IMR-90 (cell line): ENCODE measurements around the gene POLR3GL. TPM values are rescaled to one million over a fixed set of nuclear protein-coding genes. Genes with fewer than 3 reads are reported as not detected.

Experiments used
- ATAC-seq: fragments of 200-7000 bp; cut with Tn5 transposase; 2 replicates; pipeline ENCODE4 v1.9.1; 2020; ENCODE audit warnings: low read depth, mild to moderate bottlenecking, moderate library complexity
- BruUV-seq: library from RNA; stranded (reverse); fragments of 400-500 nt; replicated peaks from 2 replicates; lab custom pipeline; 2021; lab: Mats Ljungman, UMichigan
- CTCF ChIA-PET: fragments of 300-600 bp; formaldehyde crosslinking; extraction: SDS; loops from one replicate; lab custom pipeline; 2021; ENCODE audit warnings: antibody characterized with exemption; lab: Yijun Ruan, JAX
- POLR2A ChIA-PET: fragments of 300-600 bp; sonication (Branson Sonifier 250); formaldehyde crosslinking; loops from one replicate; lab custom pipeline; 2022; ENCODE audit warnings: antibody characterized with exemption; ENCODE audit not compliant: unreplicated experiment; lab: Charles Lee
- DNase-seq: peaks from one replicate; pipeline ENCODE4 v3.0.0; 2013
- H2AFZ ChIP-seq: replicated peaks from 2 replicates; pipeline ENCODE3; 2013; ENCODE audit warnings: low read length, mild to moderate bottlenecking; ENCODE audit not compliant: poor library complexity
- H2AK5ac ChIP-seq: 2 replicates; pipeline ENCODE4 v1.6.1; 2013; ENCODE audit warnings: low read depth, low read length, inconsistent platforms
- H2AK9ac ChIP-seq: replicated peaks from 2 replicates; pipeline ENCODE3; 2013; ENCODE audit warnings: mild to moderate bottlenecking, low read depth, low read length, moderate library complexity; ENCODE audit not compliant: poor library complexity
- H2BK120ac ChIP-seq: 2 replicates; pipeline ENCODE4 v1.6.1; 2013; ENCODE audit warnings: low read depth, low read length, inconsistent platforms
- H2BK15ac ChIP-seq: 3 replicates; pipeline ENCODE4 v1.6.1; 2013; ENCODE audit warnings: low read depth, low read length, inconsistent platforms
- H2BK20ac ChIP-seq: 2 replicates; pipeline ENCODE4 v1.6.1; 2013; ENCODE audit warnings: low read depth, mild to moderate bottlenecking, inconsistent platforms, low read length, moderate library complexity
- H2BK5ac ChIP-seq: 2 replicates; pipeline ENCODE4 v1.6.1; 2013; ENCODE audit warnings: mild to moderate bottlenecking, low read depth, low read length, inconsistent platforms; ENCODE audit not compliant: poor library complexity, severe bottlenecking
- H3K14ac ChIP-seq: replicated peaks from 2 replicates; pipeline ENCODE4 v1.6.1; 2013; ENCODE audit warnings: low read depth, low read length, inconsistent platforms
- H3K18ac ChIP-seq: 2 replicates; pipeline ENCODE4 v1.6.1; 2013; ENCODE audit warnings: low read depth, low read length, control low read depth
- H3K23ac ChIP-seq: 2 replicates; pipeline ENCODE4 v1.6.1; 2013; ENCODE audit warnings: low read depth, low read length, inconsistent platforms
- H3K27ac ChIP-seq: 2 replicates; pipeline ENCODE4 v1.5.1; 2013; ENCODE audit warnings: mild to moderate bottlenecking, control low read depth, low read length; ENCODE audit not compliant: insufficient read depth
- H3K27me3 ChIP-seq: 2 replicates; pipeline ENCODE4 v1.6.1; 2013; ENCODE audit warnings: low read length; ENCODE audit not compliant: control insufficient read depth, insufficient read depth
- H3K36me3 ChIP-seq: 2 replicates; pipeline ENCODE4 v1.6.1; 2013; ENCODE audit warnings: low read length, mixed read lengths; ENCODE audit not compliant: control insufficient read depth, insufficient read depth
- H3K4ac ChIP-seq: 2 replicates; pipeline ENCODE4 v1.6.1; 2013; ENCODE audit warnings: low read depth, low read length, inconsistent platforms
- H3K4me1 ChIP-seq: 2 replicates; pipeline ENCODE4 v1.6.1; 2013; ENCODE audit warnings: low read length, mixed read lengths; ENCODE audit not compliant: control insufficient read depth, insufficient read depth
- H3K4me2 ChIP-seq: 2 replicates; pipeline ENCODE4 v1.6.1; 2013; ENCODE audit warnings: low read depth, mild to moderate bottlenecking, control low read depth, low read length, moderate library complexity
- H3K4me3 ChIP-seq: 2 replicates; pipeline ENCODE4 v1.5.1; 2013; ENCODE audit warnings: low read depth, mild to moderate bottlenecking, control low read depth, low read length, moderate library complexity; ENCODE audit not compliant: insufficient read depth
- H3K56ac ChIP-seq: 2 replicates; pipeline ENCODE4 v1.6.1; 2013; ENCODE audit warnings: low read length, inconsistent platforms; ENCODE audit not compliant: insufficient read depth; ENCODE audit errors: extremely low read depth
- H3K79me1 ChIP-seq, 2 experiments: 2 replicates each; pipeline ENCODE4 v1.6.1; 2013; ENCODE audit warnings: low read length in 2 of 2, inconsistent platforms in 1 of 2, low read depth in 1 of 2
- H3K9ac ChIP-seq: 2 replicates; pipeline ENCODE4 v1.6.1; 2013; ENCODE audit warnings: low read depth, low read length, control low read depth
- H3K9me1 ChIP-seq: 2 replicates; pipeline ENCODE4 v1.6.1; 2013; ENCODE audit warnings: low read length, inconsistent platforms; ENCODE audit not compliant: insufficient read depth
- H3K9me3 ChIP-seq: 2 replicates; pipeline ENCODE4 v1.6.1; 2013; ENCODE audit warnings: low read length; ENCODE audit not compliant: control insufficient read depth, insufficient read depth
- H4K20me1 ChIP-seq: 2 replicates; pipeline ENCODE4 v1.6.1; 2013; ENCODE audit warnings: low read length, inconsistent platforms; ENCODE audit not compliant: insufficient read depth
- H4K5ac ChIP-seq: 2 replicates; pipeline ENCODE4 v1.6.1; 2013; ENCODE audit warnings: mild to moderate bottlenecking, low read depth, low read length, control low read depth
- H4K8ac ChIP-seq, 2 experiments: 2 replicates each; pipeline ENCODE4 v1.6.1; 2013; ENCODE audit warnings: low read depth in 2 of 2, low read length in 2 of 2, control low read depth in 1 of 2, inconsistent platforms in 1 of 2
- H4K91ac ChIP-seq: 2 replicates; pipeline ENCODE4 v1.6.1; 2013; ENCODE audit warnings: low read depth, low read length, inconsistent platforms; ENCODE audit not compliant: insufficient read depth
- POLR2A ChIP-seq: IDR thresholded peaks from 2 replicates; pipeline ENCODE4 v1.6.1; 2012; ENCODE audit warnings: mild to moderate bottlenecking, low read depth, low read length
- WGBS, 2 experiments: methylation state at CpG; one replicate each; pipeline versions ENCODE4 v1.1.5 to v1.1.7; 2013; ENCODE audit warnings: missing lambda C conversion rate in 2 of 2; ENCODE audit not compliant: insufficient read length in 1 of 2; ENCODE audit errors: extremely low coverage in 2 of 2; 5-methylcytosine and 5-hydroxymethylcytosine counted together
- dilution Hi-C: fragments of 300-500 bp; cut with HindIII; formaldehyde crosslinking; loops from one replicate; pipeline ENCODE4 v1.14.3; 2018; ENCODE audit warnings: low sequenced_read_pairs; ENCODE audit not compliant: unreplicated experiment
- in situ Hi-C: fragments of 300-500 bp; cut with MboI; formaldehyde crosslinking; loops from 3 replicates; pipeline ENCODE4 v1.14.3; 2019; ENCODE audit warnings: low sequenced_read_pairs, inconsistent platforms, mixed read lengths
- intact Hi-C: fragments of 100-400 bp; cut with micrococcal nuclease; formaldehyde crosslinking; loops from 2 replicates; pipeline ENCODE4 v1.10.0; 2022
- polyA plus RNA-seq, 3 experiments: library from polyadenylated mRNA; depleted of rRNA; stranded (reverse); fragments of >200 nt; gene quantifications; 2 replicates each; pipeline ENCODE4 v1.2.3, GENCODE V29; 2012; ENCODE audit warnings: low replicate concordance in 1 of 3
- total RNA-seq: library from RNA; depleted of rRNA; stranded (reverse); fragments of >200 nt; gene quantifications from 2 replicates; pipeline ENCODE4 v1.2.3, GENCODE V29; 2012

POLR3GL gene
- total and polyA plus RNA-seq, 2 of the 4 experiments (the other 2 are of a cell fraction), result 7.9 to 16.3 TPM

DNA sequence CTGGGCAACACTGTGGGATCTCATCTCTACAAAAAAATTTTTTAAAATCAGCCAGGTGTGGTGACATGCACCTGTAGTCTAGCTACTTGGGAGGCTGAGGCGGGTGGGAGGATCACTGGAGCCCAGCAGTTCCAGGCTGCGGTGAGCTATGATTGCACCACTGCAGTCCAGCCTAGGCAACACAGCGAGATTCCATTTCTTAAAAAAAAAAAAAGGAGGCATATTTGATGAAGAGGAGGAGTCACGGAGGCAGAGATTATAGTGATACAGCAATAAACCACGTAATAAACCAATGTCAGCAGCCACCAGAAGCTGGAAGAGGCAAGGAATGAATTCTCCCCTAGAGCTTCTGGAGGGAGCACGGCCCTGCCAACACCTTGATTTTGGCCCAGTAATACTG lies 10.6 kb upstream of the POLR3GL start:
- Histone ChIP-seq H3K9me1 (peaks cover 15% of the 10 kb centered on the region), H3K27ac (no peak overlapping the region), H3K36me3 (peaks cover 8% of the 10 kb centered on the region), H3K79me1 (peaks cover 29 to 71% of the 10 kb centered on the region in 2 experiments), H3K4me2 (no peak overlapping the region), H3K4ac (no peak overlapping the region), H3K14ac (no peak overlapping the region), H3K9ac (no peak overlapping the region), H2AK9ac (no peak overlapping the region), H2BK120ac (no peak overlapping the region), H3K4me1 (peaks cover 2% of the 10 kb centered on the region; the same call in 1 of the 2 replicates), H3K18ac (no peak overlapping the region), H3K23ac (no peak overlapping the region), H4K8ac (no peak overlapping the region), H3K4me3 (no peak overlapping the region), H3K9me3 (no peaks in the 10 kb centered on the region), H2BK20ac (no peak overlapping the region), H4K20me1 (peaks cover 24% of the 10 kb centered on the region; the same call in 1 of the 2 replicates), H2BK5ac (no peak overlapping the region), H3K56ac (no peak overlapping the region), H2AK5ac (no peak overlapping the region), H2AFZ (no peak overlapping the region), H4K5ac (no peak overlapping the region), H3K27me3 (no peaks in the 10 kb centered on the region), H4K91ac (no peak overlapping the region), H2BK15ac (no peak overlapping the region)
- ChIA-PET CTCF (interaction anchor here (0.6 kb wide), 2 partner anchors 26 to 84 kb away, joined by 3 read pairs; partner anchors contain the start of gene RBM8A), POLR2A (interaction anchor here (0.6 kb wide), 1 partner anchor 95 kb away, joined by 14 read pairs; the partner anchor contains the start of gene PIAS3)
- ATAC-seq (no peak), DNase-seq (no peak)
- in situ Hi-C loops (no loop called here), intact Hi-C loops (loop anchor here (10.0 kb wide), 1 partner anchor 59 kb away; no protein-coding TSS in a partner anchor), dilution Hi-C loops (no loop called here)
- TF ChIP-seq POLR2A, result no peak
- no CpG with 5 or more reads among the region's 6 CpGs for WGBS, 2 experiments
- no TSS peak for BruUV-seq
